GM23338 (cell line): ENCODE measurements around the gene HTR2B. TPM values are rescaled to one million over a fixed set of nuclear protein-coding genes. Genes with fewer than 3 reads are reported as not detected.

Experiments used
- ATAC-seq: fragments of 200-7000 bp; cut with Tn5 transposase; 3 replicates; pipeline ENCODE4 v1.9.1; 2020
- DNase-seq: peaks from one replicate; pipeline ENCODE4 v3.0.0-alpha.2; 2015; ENCODE audit warnings: low spot score
- H2AFZ ChIP-seq: fragments of 200-600 bp; sonication (generic); 2 replicates; pipeline ENCODE4 v1.8.0; 2016; ENCODE audit warnings: antibody characterized with exemption, mild to moderate bottlenecking, moderate library complexity
- H3F3A ChIP-seq: fragments of 200-600 bp; sonication (generic); replicated peaks from 2 replicates; pipeline ENCODE4 v1.8.0; 2017; ENCODE audit warnings: antibody characterized with exemption, mixed run types, low read depth
- H3K27ac ChIP-seq: fragments of 200-600 bp; sonication (generic); 2 replicates; pipeline ENCODE4 v1.6.1; 2016; ENCODE audit warnings: low read depth
- H3K27me3 ChIP-seq: fragments of 200-600 bp; sonication (generic); 2 replicates; pipeline ENCODE4 v1.8.0; 2016; ENCODE audit warnings: mild to moderate bottlenecking, mixed run types, moderate library complexity; ENCODE audit not compliant: insufficient read depth
- H3K36me3 ChIP-seq: fragments of 200-600 bp; sonication (generic); 2 replicates; pipeline ENCODE4 v1.8.0; 2016; ENCODE audit warnings: mild to moderate bottlenecking; ENCODE audit not compliant: insufficient read depth
- H3K4me1 ChIP-seq: fragments of 200-600 bp; sonication (generic); 2 replicates; pipeline ENCODE4 v1.8.0; 2016; ENCODE audit warnings: mild to moderate bottlenecking, moderate library complexity; ENCODE audit not compliant: insufficient read depth
- H3K4me2 ChIP-seq: fragments of 200-600 bp; sonication (generic); 2 replicates; pipeline ENCODE4 v1.7.1; 2017; ENCODE audit warnings: mixed run types
- H3K4me3 ChIP-seq: fragments of 200-600 bp; sonication (generic); 2 replicates; pipeline ENCODE4 v1.6.1; 2016; ENCODE audit warnings: mixed run types
- H3K79me2 ChIP-seq: fragments of 200-600 bp; sonication (generic); replicated peaks from 2 replicates; pipeline ENCODE4 v1.8.0; 2017; ENCODE audit warnings: mild to moderate bottlenecking; ENCODE audit not compliant: insufficient read depth
- H3K9me2 ChIP-seq: fragments of 200-600 bp; sonication (generic); 2 replicates; pipeline ENCODE4 v1.8.0; 2017; ENCODE audit not compliant: insufficient read depth
- H4K20me1 ChIP-seq: fragments of 200-600 bp; sonication (generic); replicated peaks from 2 replicates; pipeline ENCODE4 v1.8.0; 2017; ENCODE audit warnings: mild to moderate bottlenecking; ENCODE audit not compliant: insufficient read depth
- H3K27ac Mint-ChIP-seq: 2 replicates; pipeline ENCODE4 v1.8.0; 2020; ENCODE audit warnings: inconsistent platforms, mild to moderate bottlenecking, moderate library complexity, mixed read lengths
- H3K27me3 Mint-ChIP-seq: 3 replicates; pipeline ENCODE4 v1.8.0; 2022; ENCODE audit warnings: low read depth, mild to moderate bottlenecking, moderate library complexity, mixed read lengths, inconsistent platforms; ENCODE audit not compliant: insufficient read depth, poor library complexity
- H3K36me3 Mint-ChIP-seq: 3 replicates; pipeline ENCODE4 v1.8.0; 2021; ENCODE audit warnings: low read depth, mild to moderate bottlenecking, inconsistent platforms, moderate library complexity, mixed read lengths
- H3K4me1 Mint-ChIP-seq: 3 replicates; pipeline ENCODE4 v1.8.0; 2020; ENCODE audit warnings: mild to moderate bottlenecking, inconsistent platforms, mixed read lengths
- H3K4me3 Mint-ChIP-seq: 3 replicates; pipeline ENCODE4 v1.8.0; 2021; ENCODE audit warnings: moderate library complexity, mild to moderate bottlenecking, inconsistent platforms, mixed read lengths
- H3K9me3 Mint-ChIP-seq: 3 replicates; pipeline ENCODE4 v1.8.0; 2020; ENCODE audit warnings: moderate library complexity, mild to moderate bottlenecking, inconsistent platforms, mixed read lengths
- CREB1 ChIP-seq: fragments of 250-450 bp; sonication (Bioruptor Pico); IDR thresholded peaks from 2 replicates; pipeline ENCODE4 v1.5.0; 2020; ENCODE audit warnings: low read depth, mild to moderate bottlenecking, moderate library complexity
- CTCF ChIP-seq, 2 experiments: fragments of 200-600 bp in 1 of 2; sonication (generic) in 1 of 2; conservative IDR thresholded peaks; 2 replicates each; pipeline versions ENCODE4 v1.5.1 to v1.6.1; 2016 to 2017; ENCODE audit warnings: antibody characterized with exemption in 2 of 2, low read depth in 2 of 2, mild to moderate bottlenecking in 2 of 2, moderate library complexity in 1 of 2
- ETS1 ChIP-seq: IDR thresholded peaks from 2 replicates; pipeline ENCODE4 v1.6.1; 2016; ENCODE audit warnings: antibody characterized with exemption
- EZH2 ChIP-seq: fragments of 200-600 bp; sonication (generic); IDR thresholded peaks from one replicate; pipeline ENCODE4 v1.8.0; 2017; ENCODE audit warnings: antibody characterized with exemption, mild to moderate bottlenecking, low read depth; ENCODE audit not compliant: unreplicated experiment
- EZH2phosphoT487 ChIP-seq: fragments of 200-600 bp; sonication (generic); IDR thresholded peaks from one replicate; pipeline ENCODE4 v1.8.1; 2018; ENCODE audit warnings: antibody characterized with exemption; ENCODE audit not compliant: unreplicated experiment
- JUNB ChIP-seq: IDR thresholded peaks from one replicate; pipeline ENCODE4 v1.6.1; 2016; ENCODE audit warnings: antibody characterized with exemption; ENCODE audit not compliant: unreplicated experiment
- NANOG ChIP-seq: IDR thresholded peaks from 2 replicates; pipeline ENCODE4 v1.6.1; 2016; ENCODE audit warnings: antibody characterized with exemption, borderline replicate concordance
- POLR2AphosphoS5 ChIP-seq: IDR thresholded peaks from 2 replicates; pipeline ENCODE4 v1.6.1; 2016; ENCODE audit warnings: antibody characterized with exemption, low read depth
- REST ChIP-seq: IDR thresholded peaks from one replicate; pipeline ENCODE4 v1.6.1; 2018; ENCODE audit warnings: antibody characterized with exemption; ENCODE audit not compliant: unreplicated experiment
- STAT1 ChIP-seq: IDR thresholded peaks from one replicate; pipeline ENCODE4 v1.6.1; 2016; ENCODE audit warnings: antibody characterized with exemption; ENCODE audit not compliant: unreplicated experiment
- ZNF114 ChIP-seq: fragments of 250-450 bp; sonication (Bioruptor Pico); IDR thresholded peaks from 2 replicates; pipeline ENCODE4 v1.5.0; 2020; ENCODE audit warnings: mild to moderate bottlenecking, moderate library complexity
- ZNF331 ChIP-seq: fragments of 250-450 bp; sonication (Bioruptor Pico); IDR thresholded peaks from 2 replicates; pipeline ENCODE4 v1.5.0; 2020; ENCODE audit warnings: low read depth, mild to moderate bottlenecking, moderate library complexity
- ZNF462 ChIP-seq: fragments of 250-450 bp; sonication (Bioruptor Pico); IDR thresholded peaks from 2 replicates; pipeline ENCODE4 v1.5.0; 2020; ENCODE audit warnings: mild to moderate bottlenecking, moderate library complexity
- polyA plus RNA-seq: library from polyadenylated mRNA; unstranded; fragments of >200 nt; fragmentation: Nextera tagmentation; extraction: Ambion mirVana; gene quantifications from 2 replicates; pipeline ENCODE4 v1.2.1, GENCODE V29; 2016
- total RNA-seq: library from RNA; depleted of rRNA; stranded (reverse); fragments of >200 nt; shearing (Covaris generic); gene quantifications from 2 replicates; pipeline ENCODE4 v1.2.3, GENCODE V29; 2014

HTR2B gene
- total and polyA plus RNA-seq, 2 experiments from 2014 or later: 0.16 TPM; not detected in 1

GRCh38 chr2:231059756-231060155 is 65.1 kb downstream of the HTR2B start:
- H3K36me3 ChIP-seq: peaks cover 30% of the 10 kb centered on the region
- ATAC-seq (no peak), DNase-seq (no peak)
- no peaks in the 10 kb centered on the region; the same call in 1 of the 2 replicates for H3K27me3 ChIP-seq
- peaks cover 47% of the 10 kb centered on the region for H4K20me1 ChIP-seq
- no peaks in the 10 kb centered on the region for H3K9me3 Mint-ChIP-seq
- H2AFZ ChIP-seq: no peak overlapping the region
- H3K4me3 ChIP-seq: no peak overlapping the region
- H3K4me2 ChIP-seq: no peak overlapping the region
- no peaks in the 10 kb centered on the region for H3K9me2 ChIP-seq
- H3K79me2 ChIP-seq: peaks cover 76% of the 10 kb centered on the region
- no peak overlapping the region for H3K27ac Mint-ChIP-seq
- H3K27ac ChIP-seq: no peak overlapping the region
- H3K4me1 Mint-ChIP-seq: peaks cover 18% of the 10 kb centered on the region
- H3K4me1 ChIP-seq: peaks cover 15% of the 10 kb centered on the region
- no peaks in the 10 kb centered on the region for H3F3A ChIP-seq
- H3K4me3 Mint-ChIP-seq: no peak overlapping the region; the same call in 2 of the 3 replicates
- no peaks in the 10 kb centered on the region for H3K27me3 Mint-ChIP-seq
- H3K36me3 Mint-ChIP-seq: peaks cover 38% of the 10 kb centered on the region
- TF ChIP-seq ETS1: no peak
- no peak for TF ChIP-seq JUNB
- no peak for TF ChIP-seq CTCF (conservative IDR thresholded peaks at IDR 0.05; ENCODE audit: low read depth in 2 of 2)
- TF ChIP-seq STAT1: no peak
- TF ChIP-seq ZNF331 (CRISPR knock-in tag): no peak
- TF ChIP-seq ZNF114 (CRISPR knock-in tag): no peak
- TF ChIP-seq EZH2phosphoT487: no peak
- no peak for TF ChIP-seq ZNF462 (CRISPR knock-in tag)
- TF ChIP-seq CREB1 (CRISPR knock-in tag): no peak
- TF ChIP-seq NANOG: no peak
- no peak for TF ChIP-seq EZH2
- no peak for TF ChIP-seq REST
- TF ChIP-seq POLR2AphosphoS5: no peak
